ENCODE data around the gene MARCHF6. TPM values are rescaled to one million over a fixed set of nuclear protein-coding genes. Genes with fewer than 3 reads are reported as not detected.

Gene MARCHF6
- total and polyA plus RNA-seq, 10 donors = 62.0 to 168 (median 112) TPM

- TF ChIP-seq POLR2AphosphoS5 (IDR thresholded peaks at IDR 0.05) (no peak), POLR2A (IDR thresholded peaks at IDR 0.05) (no peak), CTCF (IDR thresholded peaks at IDR 0.05 in 8 of 11, conservative IDR thresholded peaks at IDR 0.05 in 3 of 11) (no peak)
- Histone ChIP-seq H3K4me1 (peaks cover 0 to 7% (median 2%) of the 10 kb centered on the region in 6 donors), H3K36me3 (no peaks in the 10 kb centered on the region), H3K27ac (no peak overlapping the region), H3K9me3 (no peaks in the 10 kb centered on the region), H3K4me3 (no peak overlapping the region), H3K27me3 (replicated peaks in 1 of 7) (no peaks in the 10 kb centered on the region)
- 75 to 90% (median 85%) methylated on average over 5 of the region's 5 CpGs for WGBS, 5 donors
- intact Hi-C loops (cut with DNase I; ENCODE audit: low total_unique reads) = no loop called here
- no peak for DNase-seq
Measured at GRCh38 chr5:10315201-10315600, 38.3 kb upstream of the MARCHF6 start.

DNA sequence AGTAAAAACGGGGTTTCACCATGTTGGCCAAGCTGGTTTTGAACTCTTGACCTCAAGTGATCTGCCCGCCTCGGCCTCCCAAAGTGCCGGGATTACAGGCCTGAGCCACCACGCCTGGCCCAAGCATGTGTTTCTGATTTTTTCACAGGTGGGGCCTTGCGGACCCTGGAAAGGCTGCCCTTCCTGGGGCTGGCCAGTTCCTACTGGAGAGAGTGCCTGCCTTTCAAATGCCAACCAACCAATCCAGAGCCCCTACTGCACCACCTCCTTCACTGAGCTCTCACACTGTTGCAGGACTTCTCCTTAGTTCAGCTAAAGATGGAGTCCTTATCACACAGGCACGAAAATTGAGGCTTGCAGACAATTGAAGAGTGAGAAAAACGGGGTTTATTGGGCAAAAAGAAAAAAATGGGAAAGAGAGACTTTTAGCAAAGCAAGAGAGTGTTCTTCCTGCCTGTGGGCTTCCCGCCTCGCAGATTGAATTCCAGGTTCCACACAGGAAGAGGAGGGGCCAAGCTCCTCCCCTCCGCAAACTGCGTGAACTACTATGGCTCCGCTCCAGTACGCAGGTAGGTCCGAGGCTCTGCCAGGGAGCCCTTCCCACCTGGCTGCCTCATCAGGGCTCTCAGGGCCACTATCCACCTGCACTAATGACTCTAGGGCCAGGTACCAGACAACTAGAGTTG is 37.5 kb upstream of the MARCHF6 start:
- TF ChIP-seq CTCF (IDR thresholded peaks at IDR 0.05 in 8 of 11, conservative IDR thresholded peaks at IDR 0.05 in 3 of 11) = no peak
- TF ChIP-seq POLR2AphosphoS5 (IDR thresholded peaks at IDR 0.05) = no peak
- no peak for TF ChIP-seq POLR2A (IDR thresholded peaks at IDR 0.05)
- Histone ChIP-seq H3K4me3 (no peak overlapping the region), H3K36me3 (no peaks in the 10 kb centered on the region), H3K9me3 (no peaks in the 10 kb centered on the region), H3K27me3 (replicated peaks in 1 of 7) (no peaks in the 10 kb centered on the region), H3K27ac (no peak overlapping the region), H3K4me1 (no peaks in the 10 kb centered on the region)
- no peak for DNase-seq
- WGBS, 5 donors = 88 to 96% (median 90%) methylated on average over 15 of the region's 15 CpGs
- intact Hi-C loops (cut with DNase I; ENCODE audit: low total_unique reads) = no loop called here

GRCh38 chr5:10317825-10318682 is 35.4 kb upstream of the MARCHF6 start:
- intact Hi-C loops (cut with DNase I; ENCODE audit: low total_unique reads) = no loop called here
- DNase-seq = no peak
- no peak for TF ChIP-seq CTCF (IDR thresholded peaks at IDR 0.05 in 8 of 11, conservative IDR thresholded peaks at IDR 0.05 in 3 of 11)
- Histone ChIP-seq H3K4me1 (no peaks in the 10 kb centered on the region), H3K4me3 (no peak overlapping the region), H3K27ac (no peak overlapping the region), H3K27me3 (replicated peaks in 1 of 7) (no peaks in the 10 kb centered on the region), H3K9me3 (no peaks in the 10 kb centered on the region), H3K36me3 (no peaks in the 10 kb centered on the region)
- 80 to 95% (median 89%) methylated on average over 6 of the region's 6 CpGs for WGBS, 5 donors

GRCh38 chr5:10319202-10319851 is 34.2 kb upstream of the MARCHF6 start:
- 84 to 91% (median 87%) methylated on average over 10 to 11 of the region's 11 CpGs for WGBS, 5 donors
- no peak for DNase-seq
- no peak for TF ChIP-seq POLR2A (IDR thresholded peaks at IDR 0.05)
- no peak for TF ChIP-seq POLR2AphosphoS5 (IDR thresholded peaks at IDR 0.05)
- no peak for TF ChIP-seq CTCF (IDR thresholded peaks at IDR 0.05 in 8 of 11, conservative IDR thresholded peaks at IDR 0.05 in 3 of 11)

More at GRCh38 chr5:10319202-10319851, 34.2 kb upstream of the MARCHF6 start:
- no peaks in the 10 kb centered on the region for H3K27me3 ChIP-seq (replicated peaks in 1 of 7)
- no peaks in the 10 kb centered on the region for H3K9me3 ChIP-seq
- intact Hi-C loops (cut with DNase I; ENCODE audit: low total_unique reads) = no loop called here
- no peak overlapping the region for H3K4me3 ChIP-seq
- H3K4me1 ChIP-seq = no peaks in the 10 kb centered on the region
- no peaks in the 10 kb centered on the region for H3K36me3 ChIP-seq
- no peak overlapping the region for H3K27ac ChIP-seq
